Measurements from ENCODE around the gene ASB1.

DNA sequence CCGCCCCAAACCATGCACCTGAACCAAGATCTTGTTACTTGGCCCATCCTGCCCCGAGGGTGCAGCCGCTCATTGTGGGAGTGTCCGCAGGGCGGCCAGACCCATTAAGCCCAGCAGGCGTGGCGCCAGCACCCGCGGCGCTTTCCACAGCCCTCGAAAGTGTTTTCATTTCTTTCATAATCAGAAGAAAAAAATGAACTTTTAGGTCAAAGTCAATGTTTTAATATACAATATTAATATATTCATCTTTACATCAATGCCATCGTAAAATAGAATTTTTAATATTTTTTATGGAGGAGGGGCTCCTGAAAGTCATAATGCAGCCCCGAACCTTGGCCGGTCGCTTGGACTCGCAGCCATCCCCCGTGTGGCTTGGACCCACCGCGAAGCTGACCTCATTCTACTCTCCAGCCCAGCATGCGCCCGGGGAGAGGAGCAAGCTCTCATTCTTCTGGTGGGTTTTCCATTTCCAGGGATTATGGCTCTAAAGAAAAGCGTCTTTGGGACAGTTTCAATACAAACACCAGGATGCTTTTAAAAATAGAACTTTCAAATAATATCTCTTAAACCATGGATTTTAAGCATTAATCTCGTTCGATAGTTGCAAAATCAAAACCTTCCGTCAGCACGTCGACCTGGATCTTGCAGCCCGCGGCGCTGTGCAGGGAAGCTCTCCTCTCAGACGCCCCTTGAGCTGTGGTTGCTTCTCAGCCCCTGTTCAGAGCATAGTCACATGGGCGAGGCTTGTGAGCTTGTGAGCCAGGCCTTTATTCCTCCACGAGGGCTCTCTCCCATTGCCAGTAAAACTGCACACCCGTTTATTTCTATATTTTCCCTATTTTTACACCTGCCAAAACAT is 17.2 kb upstream of the ASB1 start:
- TF ChIP-seq, protein P1, sequence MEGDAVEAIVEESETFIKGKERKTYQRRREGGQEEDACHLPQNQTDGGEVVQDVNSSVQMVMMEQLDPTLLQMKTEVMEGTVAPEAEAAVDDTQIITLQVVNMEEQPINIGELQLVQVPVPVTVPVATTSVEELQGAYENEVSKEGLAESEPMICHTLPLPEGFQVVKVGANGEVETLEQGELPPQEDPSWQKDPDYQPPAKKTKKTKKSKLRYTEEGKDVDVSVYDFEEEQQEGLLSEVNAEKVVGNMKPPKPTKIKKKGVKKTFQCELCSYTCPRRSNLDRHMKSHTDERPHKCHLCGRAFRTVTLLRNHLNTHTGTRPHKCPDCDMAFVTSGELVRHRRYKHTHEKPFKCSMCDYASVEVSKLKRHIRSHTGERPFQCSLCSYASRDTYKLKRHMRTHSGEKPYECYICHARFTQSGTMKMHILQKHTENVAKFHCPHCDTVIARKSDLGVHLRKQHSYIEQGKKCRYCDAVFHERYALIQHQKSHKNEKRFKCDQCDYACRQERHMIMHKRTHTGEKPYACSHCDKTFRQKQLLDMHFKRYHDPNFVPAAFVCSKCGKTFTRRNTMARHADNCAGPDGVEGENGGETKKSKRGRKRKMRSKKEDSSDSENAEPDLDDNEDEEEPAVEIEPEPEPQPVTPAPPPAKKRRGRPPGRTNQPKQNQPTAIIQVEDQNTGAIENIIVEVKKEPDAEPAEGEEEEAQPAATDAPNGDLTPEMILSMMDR (IDR thresholded peaks at IDR 0.05; ENCODE audit: low read length): no peak
- no peak for TF ChIP-seq EZH2phosphoT487 (IDR thresholded peaks at IDR 0.05; ENCODE audit: low read length)
- no peak for TF ChIP-seq EZH2 (optimal IDR thresholded peaks at IDR 0.05; ENCODE audit: low read depth, low read length)

Data from MM.1S (cell line).